ENCODE data around the gene P2RX4.
"Not testable (repeated sequence)": the region's sequence is repeated elsewhere in the genome, so short reads cannot be mapped to it uniquely, and the experiment has no call there.

P2RX4 gene

GRCh38 chr12:121240484-121241101, 30.7 kb downstream of the P2RX4 start:
- in situ Hi-C loops (cut with MboI; ENCODE audit: low sequenced_read_pairs) = no loop called here

GRCh38 chr12:121241156-121241970, 31.4 kb downstream of the P2RX4 start:
- in situ Hi-C loops (cut with MboI; ENCODE audit: low sequenced_read_pairs) = no loop called here

- in situ Hi-C loops (cut with MboI; ENCODE audit: low sequenced_read_pairs) = no loop called here
Measured at GRCh38 chr12:121245031-121245430, 35.1 kb downstream of the P2RX4 start.

- in situ Hi-C loops (cut with MboI; ENCODE audit: low sequenced_read_pairs) = no loop called here
Measured at GRCh38 chr12:121245951-121246350, 36.0 kb downstream of the P2RX4 start.

GRCh38 chr12:121246893-121247557, 37.1 kb downstream of the P2RX4 start:
- in situ Hi-C loops (cut with MboI; ENCODE audit: low sequenced_read_pairs) = no loop called here

- in situ Hi-C loops (cut with MboI; ENCODE audit: low sequenced_read_pairs) = no loop called here
Measured at GRCh38 chr12:121248622-121249021, 38.7 kb downstream of the P2RX4 start.

- in situ Hi-C loops (cut with MboI; ENCODE audit: low sequenced_read_pairs) = no loop called here
Measured at GRCh38 chr12:121250359-121250758, 40.4 kb downstream of the P2RX4 start.

- in situ Hi-C loops (cut with MboI; ENCODE audit: low sequenced_read_pairs) = no loop called here
Measured at GRCh38 chr12:121251838-121252237, 41.9 kb downstream of the P2RX4 start.

GRCh38 chr12:121252712-121253345, 42.9 kb downstream of the P2RX4 start:
- in situ Hi-C loops (cut with MboI; ENCODE audit: low sequenced_read_pairs) = no loop called here

GRCh38 chr12:121253638-121254335, 43.9 kb downstream of the P2RX4 start:
- in situ Hi-C loops (cut with MboI; ENCODE audit: low sequenced_read_pairs) = no loop called here

- in situ Hi-C loops (cut with MboI; ENCODE audit: low sequenced_read_pairs) = no loop called here
Measured at GRCh38 chr12:121255433-121255832, 45.5 kb downstream of the P2RX4 start.

- in situ Hi-C loops (cut with MboI; ENCODE audit: low sequenced_read_pairs) = not testable (repeated sequence)
Measured at GRCh38 chr12:121257704-121258449, 47.9 kb downstream of the P2RX4 start.

GRCh38 chr12:121259074-121259473, 49.1 kb downstream of the P2RX4 start:
- in situ Hi-C loops (cut with MboI; ENCODE audit: low sequenced_read_pairs) = no loop called here

GRCh38 chr12:121260091-121260490, 50.2 kb downstream of the P2RX4 start:
- in situ Hi-C loops (cut with MboI; ENCODE audit: low sequenced_read_pairs) = no loop called here

- in situ Hi-C loops (cut with MboI; ENCODE audit: low sequenced_read_pairs) = no loop called here
Measured at GRCh38 chr12:121261398-121261797, 51.5 kb downstream of the P2RX4 start.

GRCh38 chr12:121263206-121263935, 53.4 kb downstream of the P2RX4 start:
- in situ Hi-C loops (cut with MboI; ENCODE audit: low sequenced_read_pairs) = no loop called here

- in situ Hi-C loops (cut with MboI; ENCODE audit: low sequenced_read_pairs) = no loop called here
Measured at GRCh38 chr12:121264135-121264534, 54.2 kb downstream of the P2RX4 start.

- in situ Hi-C loops (cut with MboI; ENCODE audit: low sequenced_read_pairs) = no loop called here
Measured at GRCh38 chr12:121264951-121265515, 55.1 kb downstream of the P2RX4 start.

- in situ Hi-C loops (cut with MboI; ENCODE audit: low sequenced_read_pairs) = no loop called here
Measured at GRCh38 chr12:121267822-121268221, 57.9 kb downstream of the P2RX4 start.
